Measurements from ENCODE around the gene DRD4. TPM values are rescaled to one million over a fixed set of nuclear protein-coding genes. Genes with fewer than 3 reads are reported as not detected.

The DRD4 gene
- total RNA-seq, 1 donor from 2014 or later: not detected

Other genes starting within 250 kb of the DRD4 start
- 1.0 TPM for gene PKP3, start 243.1 kb upstream of the DRD4 start, total RNA-seq
- gene SIGIRR, start 222.3 kb upstream of the DRD4 start, total RNA-seq: 5.7 TPM
- gene ANO9, start 195.3 kb upstream of the DRD4 start, total RNA-seq: not detected
- 21.4 TPM for gene PTDSS2, start 187.0 kb upstream of the DRD4 start, total RNA-seq
- gene RNH1, start 130.0 kb upstream of the DRD4 start, total RNA-seq: 84.5 TPM
- 63.2 TPM for gene HRAS, start 101.7 kb upstream of the DRD4 start, total RNA-seq
- under 0.01 TPM for gene LRRC56, start 99.7 kb upstream of the DRD4 start, total RNA-seq
- under 0.01 TPM for gene LMNTD2, start 76.5 kb upstream of the DRD4 start, total RNA-seq
- 0.52 TPM for gene RASSF7, start 76.3 kb upstream of the DRD4 start, total RNA-seq
- gene PHRF1, start 60.8 kb upstream of the DRD4 start, total RNA-seq: 21.9 TPM
- 6.8 TPM for gene IRF7, start 21.3 kb upstream of the DRD4 start, total RNA-seq
- gene CDHR5, start 12.3 kb upstream of the DRD4 start, total RNA-seq: 1.0 TPM
- 74.6 TPM for gene SCT, start 10.1 kb upstream of the DRD4 start, total RNA-seq
- 17.2 TPM for gene DEAF1, start 58.0 kb downstream of the DRD4 start, total RNA-seq
- 5.7 TPM for gene TMEM80, start 58.5 kb downstream of the DRD4 start, total RNA-seq
- gene EPS8L2, start 69.0 kb downstream of the DRD4 start, total RNA-seq: 1.0 TPM
- 78.3 TPM for gene TALDO1, start 110.2 kb downstream of the DRD4 start, total RNA-seq
- gene GATD1, start 140.2 kb downstream of the DRD4 start, total RNA-seq: 14.6 TPM
- not detected for gene CEND1, start 152.8 kb downstream of the DRD4 start, total RNA-seq
- gene SLC25A22, start 161.0 kb downstream of the DRD4 start, total RNA-seq: 2.6 TPM
- gene PIDD1, start 168.0 kb downstream of the DRD4 start, total RNA-seq: 2.1 TPM
- 414 TPM for gene RPLP2, start 172.7 kb downstream of the DRD4 start, total RNA-seq
- 13.6 TPM for gene PNPLA2, start 181.6 kb downstream of the DRD4 start, total RNA-seq
- 5.7 TPM for gene CRACR2B, start 190.7 kb downstream of the DRD4 start, total RNA-seq
- 94.5 TPM for gene CD151, start 195.7 kb downstream of the DRD4 start, total RNA-seq
- 46.4 TPM for gene POLR2L, start 205.3 kb downstream of the DRD4 start, total RNA-seq
- gene TSPAN4, start 205.6 kb downstream of the DRD4 start, total RNA-seq: 42.3 TPM

Data from skeletal muscle tissue (tissue), 1 donor.